HG03159 (cell line): ENCODE results near the gene EIF4G2.
A peak's percentile ranks its signal among the peaks of the same experiment; 100 is the strongest.

Experiments
- ATAC-seq: cut with Tn5 transposase; IDR thresholded peaks from one replicate; pipeline ENCODE4 v1.9.1; 2021; ENCODE audit warnings: mild to moderate bottlenecking, moderate library complexity; ENCODE audit not compliant: unreplicated experiment

Gene EIF4G2

GRCh38 chr11:10809373-10810160 lies 841 bp upstream of the EIF4G2 start:
- peak; percentile 17 for ATAC-seq

GRCh38 chr11:10808235-10808552 lies 532 bp downstream of the EIF4G2 start:
- ATAC-seq, result peak; percentile 2

- peak; percentile 8 for ATAC-seq
Measured at GRCh38 chr11:10807493-10808234, 1.1 kb downstream of the EIF4G2 start.

GRCh38 chr11:10806206-10806605 lies 2.5 kb downstream of the EIF4G2 start:
- no peak for ATAC-seq

GRCh38 chr11:10805741-10806140 lies 3.0 kb downstream of the EIF4G2 start:
- ATAC-seq, result no peak

GRCh38 chr11:10803676-10804075 lies 5.0 kb downstream of the EIF4G2 start:
- ATAC-seq, result no peak

GRCh38 chr11:10800292-10800691 lies 8.4 kb downstream of the EIF4G2 start:
- ATAC-seq, result no peak

- ATAC-seq, result no peak
Measured at GRCh38 chr11:10798330-10798928, 10.3 kb downstream of the EIF4G2 start.

- no peak for ATAC-seq
Measured at GRCh38 chr11:10797531-10797930, 11.2 kb downstream of the EIF4G2 start.

- ATAC-seq, result no peak
Measured at GRCh38 chr11:10797001-10797400, 11.7 kb downstream of the EIF4G2 start.

GRCh38 chr11:10796191-10796590 lies 12.5 kb downstream of the EIF4G2 start:
- no peak for ATAC-seq

- no peak for ATAC-seq
Measured at GRCh38 chr11:10793470-10794255, 15.1 kb downstream of the EIF4G2 start.

GRCh38 chr11:10792385-10793068 lies 16.2 kb downstream of the EIF4G2 start:
- peak; percentile 86 for ATAC-seq

GRCh38 chr11:10786451-10786850 lies 22.3 kb downstream of the EIF4G2 start:
- ATAC-seq, result no peak

GRCh38 chr11:10785146-10785474 lies 23.6 kb downstream of the EIF4G2 start:
- no peak for ATAC-seq

- no peak for ATAC-seq
Measured at GRCh38 chr11:10784232-10785145, 24.2 kb downstream of the EIF4G2 start.

- ATAC-seq, result no peak
Measured at GRCh38 chr11:10780040-10780439, 28.7 kb downstream of the EIF4G2 start.

- ATAC-seq, result no peak
Measured at GRCh38 chr11:10779086-10779485, 29.6 kb downstream of the EIF4G2 start.

- ATAC-seq, result no peak
Measured at GRCh38 chr11:10778217-10778970, 30.3 kb downstream of the EIF4G2 start.
